GM23248 (cell line): ENCODE results near the gene MYH9.

ENCODE experiments used
- EZH2 ChIP-seq: fragments of 200-600 bp; sonication (generic); IDR thresholded peaks from 2 replicates; pipeline ENCODE4 v1.6.1; 2018; ENCODE audit warnings: antibody characterized with exemption, mild to moderate bottlenecking; ENCODE audit not compliant: insufficient read depth, poor library complexity, severe bottlenecking
- EZH2phosphoT487 ChIP-seq: fragments of 200-600 bp; sonication (generic); IDR thresholded peaks from 2 replicates; pipeline ENCODE4 v1.6.1; 2018; ENCODE audit warnings: antibody characterized with exemption, moderate library complexity, mild to moderate bottlenecking, low read depth; ENCODE audit not compliant: insufficient read depth

- TF ChIP-seq EZH2 (no peak), EZH2phosphoT487 (no peak)
Measured at GRCh38 chr22:36359470-36359996, 28.2 kb downstream of the MYH9 start.
